Neural progenitor cell (in vitro differentiated cells): ENCODE results near the gene NCOR2. TPM values are rescaled to one million over a fixed set of nuclear protein-coding genes. Genes with fewer than 3 reads are reported as not detected.

Experiments
- DNase-seq: peaks from one replicate; pipeline ENCODE4 v3.0.0-alpha.2; 2016; ENCODE audit warnings: low spot score
- H2AFZ ChIP-seq: fragments of 200-600 bp; sonication (generic); replicated peaks from 2 replicates; pipeline ENCODE4 v1.6.1; 2016; ENCODE audit warnings: antibody characterized with exemption
- H3F3A ChIP-seq: fragments of 200-600 bp; sonication (generic); 2 replicates; pipeline ENCODE4 v1.6.1; 2016; ENCODE audit warnings: antibody characterized with exemption, low read depth
- H3K27ac ChIP-seq: fragments of 200-600 bp; sonication (generic); 2 replicates; pipeline ENCODE4 v1.5.1; 2016; ENCODE audit warnings: mild to moderate bottlenecking
- H3K27me3 ChIP-seq: fragments of 200-600 bp; sonication (generic); 2 replicates; pipeline ENCODE4 v1.6.1; 2016; ENCODE audit warnings: mild to moderate bottlenecking, moderate library complexity
- H3K36me3 ChIP-seq: fragments of 200-600 bp; sonication (generic); 2 replicates; pipeline ENCODE4 v1.5.1; 2016
- H3K4me1 ChIP-seq: fragments of 200-600 bp; sonication (generic); 2 replicates; pipeline ENCODE4 v1.6.1; 2016; ENCODE audit warnings: mixed run types
- H3K4me2 ChIP-seq: fragments of 200-600 bp; sonication (generic); 2 replicates; pipeline ENCODE4 v1.6.1; 2016
- H3K4me3 ChIP-seq: fragments of 200-600 bp; sonication (generic); 2 replicates; pipeline ENCODE4 v1.5.1; 2016
- H3K79me2 ChIP-seq: fragments of 200-600 bp; sonication (generic); 2 replicates; pipeline ENCODE4 v1.6.1; 2016; ENCODE audit warnings: low read depth
- H3K9ac ChIP-seq: fragments of 200-600 bp; sonication (generic); 2 replicates; pipeline ENCODE4 v1.6.1; 2016
- H3K9me3 ChIP-seq: fragments of 200-600 bp; sonication (generic); 2 replicates; pipeline ENCODE4 v1.5.1; 2016; ENCODE audit warnings: low read depth
- H4K20me1 ChIP-seq: fragments of 200-600 bp; sonication (generic); 2 replicates; pipeline ENCODE4 v1.6.1; 2016; ENCODE audit warnings: low read depth
- H3K27ac Mint-ChIP-seq: 3 replicates; pipeline ENCODE4 v1.8.0; 2021; ENCODE audit warnings: mixed read lengths
- H3K27me3 Mint-ChIP-seq: 2 replicates; pipeline ENCODE4 v1.8.0; 2022; ENCODE audit warnings: low read depth, mild to moderate bottlenecking, inconsistent platforms, moderate library complexity, mixed read lengths; ENCODE audit not compliant: insufficient read depth
- H3K36me3 Mint-ChIP-seq: 3 replicates; pipeline ENCODE4 v1.8.0; 2021; ENCODE audit warnings: mixed read lengths
- H3K4me1 Mint-ChIP-seq: 3 replicates; pipeline ENCODE4 v1.8.0; 2021; ENCODE audit warnings: mixed read lengths
- H3K4me3 Mint-ChIP-seq: 3 replicates; pipeline ENCODE4 v1.8.0; 2021; ENCODE audit warnings: mild to moderate bottlenecking, moderate library complexity, mixed read lengths
- H3K9me3 Mint-ChIP-seq: 3 replicates; pipeline ENCODE4 v1.8.0; 2020; ENCODE audit warnings: mixed read lengths
- CTCF ChIP-seq: fragments of 200-600 bp; sonication (generic); IDR thresholded peaks from 2 replicates; pipeline ENCODE4 v1.5.1; 2017; ENCODE audit warnings: antibody characterized with exemption, mild to moderate bottlenecking
- EZH2 ChIP-seq: fragments of 200-600 bp; sonication (generic); IDR thresholded peaks from 2 replicates; pipeline ENCODE4 v1.6.1; 2017; ENCODE audit warnings: antibody characterized with exemption, mild to moderate bottlenecking, moderate library complexity
- EZH2phosphoT487 ChIP-seq: fragments of 200-600 bp; sonication (generic); IDR thresholded peaks from 2 replicates; pipeline ENCODE4 v1.6.1; 2017; ENCODE audit warnings: antibody characterized with exemption
- total RNA-seq: library from RNA; depleted of rRNA; stranded (reverse); fragments of >200 nt; gene quantifications from 2 replicates; pipeline ENCODE4 v1.2.3, GENCODE V29; 2015; ENCODE audit warnings: low replicate concordance

NCOR2 gene
- total RNA-seq, 1 donor from 2014 or later: 14.3 TPM

GRCh38 chr12:124582108-124582424, 14.7 kb upstream of the NCOR2 start:
- Histone ChIP-seq H3K4me1 (peaks cover 3% of the 10 kb centered on the region), H3K9me3 (no peaks in the 10 kb centered on the region), H3K27me3 (no peaks in the 10 kb centered on the region), H3K4me3 (no peak overlapping the region), H3K9ac (no peak overlapping the region), H4K20me1 (no peaks in the 10 kb centered on the region), H3K4me2 (no peak overlapping the region), H3K79me2 (no peaks in the 10 kb centered on the region), H2AFZ (peak overlapping the region; percentile 34), H3K36me3 (no peaks in the 10 kb centered on the region), H3K27ac (no peak overlapping the region), H3F3A (no peaks in the 10 kb centered on the region)
- H3K36me3 Mint-ChIP-seq: no peaks in the 10 kb centered on the region
- H3K4me3 Mint-ChIP-seq: no peak overlapping the region
- DNase-seq: no peak
- TF ChIP-seq EZH2phosphoT487: no peak
- no peak for TF ChIP-seq EZH2
- no peak for TF ChIP-seq CTCF
- peaks cover 16% of the 10 kb centered on the region for H3K27me3 Mint-ChIP-seq
- H3K27ac Mint-ChIP-seq: no peak overlapping the region
- peaks cover 8% of the 10 kb centered on the region for H3K9me3 Mint-ChIP-seq
- H3K4me1 Mint-ChIP-seq: peaks cover 9% of the 10 kb centered on the region

GRCh38 chr12:124581307-124582107, 14.1 kb upstream of the NCOR2 start:
- Histone ChIP-seq H3K9me3 (no peaks in the 10 kb centered on the region), H3K27ac (no peak overlapping the region), H3K36me3 (no peaks in the 10 kb centered on the region), H3K27me3 (no peaks in the 10 kb centered on the region), H3K9ac (no peak overlapping the region), H3K4me2 (no peak overlapping the region), H3K79me2 (no peaks in the 10 kb centered on the region), H3F3A (no peaks in the 10 kb centered on the region), H2AFZ (peak overlapping the region; percentile 34), H3K4me1 (peaks cover 3% of the 10 kb centered on the region), H4K20me1 (no peaks in the 10 kb centered on the region), H3K4me3 (no peak overlapping the region)
- peaks cover 17% of the 10 kb centered on the region for H3K27me3 Mint-ChIP-seq
- no peak for DNase-seq
- H3K36me3 Mint-ChIP-seq: no peaks in the 10 kb centered on the region
- peaks cover 8% of the 10 kb centered on the region for H3K9me3 Mint-ChIP-seq
- H3K4me3 Mint-ChIP-seq: no peak overlapping the region
- no peak overlapping the region for H3K27ac Mint-ChIP-seq
- TF ChIP-seq CTCF (no peak), EZH2phosphoT487 (no peak), EZH2 (no peak)
- peaks cover 9% of the 10 kb centered on the region for H3K4me1 Mint-ChIP-seq

GRCh38 chr12:124579921-124580517, 12.6 kb upstream of the NCOR2 start:
- no peaks in the 10 kb centered on the region for H3K36me3 ChIP-seq
- no peak for DNase-seq
- H3K27me3 Mint-ChIP-seq: peaks cover 20% of the 10 kb centered on the region

More at GRCh38 chr12:124579921-124580517, 12.6 kb upstream of the NCOR2 start:
- Histone ChIP-seq H3K4me1 (peaks cover 3% of the 10 kb centered on the region), H3K9me3 (no peaks in the 10 kb centered on the region), H3K4me2 (no peak overlapping the region), H3F3A (no peaks in the 10 kb centered on the region), H3K79me2 (no peaks in the 10 kb centered on the region), H3K9ac (no peak overlapping the region), H3K27me3 (no peaks in the 10 kb centered on the region), H3K4me3 (no peak overlapping the region), H2AFZ (no peak overlapping the region), H4K20me1 (no peaks in the 10 kb centered on the region), H3K27ac (no peak overlapping the region)
- TF ChIP-seq EZH2phosphoT487 (no peak), EZH2 (no peak), CTCF (no peak)
- H3K4me1 Mint-ChIP-seq: peaks cover 9% of the 10 kb centered on the region
- H3K4me3 Mint-ChIP-seq: no peak overlapping the region
- H3K36me3 Mint-ChIP-seq: no peaks in the 10 kb centered on the region
- peaks cover 8% of the 10 kb centered on the region for H3K9me3 Mint-ChIP-seq
- H3K27ac Mint-ChIP-seq: no peak overlapping the region
